ENCODE results near the gene HDAC7. TPM values are rescaled to one million over a fixed set of nuclear protein-coding genes. Genes with fewer than 3 reads are reported as not detected.

The HDAC7 gene
- total and polyA plus RNA-seq, 2 donors (not counting 1 experiment from before 2014, with no cell fraction given), result 28.1 to 31.6 TPM

DNA sequence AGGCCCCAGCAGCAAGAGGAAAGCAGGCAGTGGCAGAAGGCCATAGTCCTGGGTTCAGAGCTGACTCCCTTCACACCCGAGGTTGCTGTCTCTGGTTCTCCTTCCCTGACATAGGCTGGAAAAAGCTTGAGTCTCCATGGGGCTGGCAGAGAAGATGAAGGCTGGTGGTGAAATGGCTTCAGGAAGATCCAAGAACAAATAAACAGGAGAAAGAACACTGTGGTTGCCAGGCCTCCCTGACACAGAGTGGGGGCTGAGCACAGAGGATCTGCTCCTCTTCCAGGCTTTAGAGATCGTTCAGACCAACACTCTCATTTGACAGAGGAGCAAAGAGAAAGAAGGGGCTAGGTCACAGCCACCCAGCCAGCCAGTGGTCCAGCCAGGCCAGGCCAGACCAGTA lies 14.3 kb downstream of the HDAC7 start:
- DNase-seq (ENCODE audit: low read depth in 2 of 2), result peak in 1 of 2 donors; percentile 43
- Histone ChIP-seq H3K27me3 (ENCODE audit: control insufficient read depth, insufficient read depth, low read length) (no peaks in the 10 kb centered on the region), H4K20me1 (ENCODE audit: control insufficient read depth, extremely low read depth, insufficient read depth, low read length) (no peaks in the 10 kb centered on the region), H3K4me1 (ENCODE audit: control insufficient read depth, extremely low read depth, insufficient read depth, low read length) (peaks cover 39% of the 10 kb centered on the region), H3K4me3 (replicated peaks in 1 of 4; ENCODE audit: control extremely low read depth in 1 of 4, insufficient read depth in 1 of 4, low read depth in 3 of 4, low read length in 4 of 4) (no peak overlapping the region), H3K4me2 (ENCODE audit: extremely low read depth, insufficient read depth, low read length) (no peak overlapping the region), H3K9ac (ENCODE audit: insufficient read depth, low read length) (no peak overlapping the region), H3K27ac (ENCODE audit: insufficient read depth, low read length) (peak overlapping the region; percentile 9), H3K36me3 (ENCODE audit: control insufficient read depth, insufficient read depth, low read length) (peaks cover 5% of the 10 kb centered on the region), H3K79me2 (ENCODE audit: control insufficient read depth, insufficient read depth, low read length) (peaks cover 99% of the 10 kb centered on the region), H2AFZ (ENCODE audit: low read length) (no peak overlapping the region), H3K9me3 (ENCODE audit: control insufficient read depth, insufficient read depth, low read depth, low read length) (no peaks in the 10 kb centered on the region)
- TF ChIP-seq EZH2 (IDR thresholded peaks at IDR 0.05; ENCODE audit: low read length, missing control alignments) (no peak), CTCF (conservative IDR thresholded peaks at IDR 0.05 in 1 of 2, IDR thresholded peaks at IDR 0.05 in 1 of 2; ENCODE audit: low read depth in 1 of 2, low read length in 2 of 2) (no peak)

GRCh38 chr12:47804171-47804570 lies 15.5 kb downstream of the HDAC7 start:
- Histone ChIP-seq H3K4me2 (ENCODE audit: extremely low read depth, insufficient read depth, low read length) (no peak overlapping the region), H3K27me3 (ENCODE audit: control insufficient read depth, insufficient read depth, low read length) (no peaks in the 10 kb centered on the region), H3K4me3 (replicated peaks in 1 of 4; ENCODE audit: control extremely low read depth in 1 of 4, insufficient read depth in 1 of 4, low read depth in 3 of 4, low read length in 4 of 4) (no peak overlapping the region), H3K27ac (ENCODE audit: insufficient read depth, low read length) (no peak overlapping the region), H3K9me3 (ENCODE audit: control insufficient read depth, insufficient read depth, low read depth, low read length) (no peaks in the 10 kb centered on the region), H3K9ac (ENCODE audit: insufficient read depth, low read length) (no peak overlapping the region), H3K79me2 (ENCODE audit: control insufficient read depth, insufficient read depth, low read length) (peaks cover 99% of the 10 kb centered on the region), H4K20me1 (ENCODE audit: control insufficient read depth, extremely low read depth, insufficient read depth, low read length) (no peaks in the 10 kb centered on the region), H3K4me1 (ENCODE audit: control insufficient read depth, extremely low read depth, insufficient read depth, low read length) (peaks cover 33% of the 10 kb centered on the region), H2AFZ (ENCODE audit: low read length) (no peak overlapping the region), H3K36me3 (ENCODE audit: control insufficient read depth, insufficient read depth, low read length) (peaks cover 5% of the 10 kb centered on the region)
- TF ChIP-seq CTCF (conservative IDR thresholded peaks at IDR 0.05 in 1 of 2, IDR thresholded peaks at IDR 0.05 in 1 of 2; ENCODE audit: low read depth in 1 of 2, low read length in 2 of 2) (no peak), EZH2 (IDR thresholded peaks at IDR 0.05; ENCODE audit: low read length, missing control alignments) (no peak)
- no peak for DNase-seq (ENCODE audit: low read depth in 2 of 2)

DNA sequence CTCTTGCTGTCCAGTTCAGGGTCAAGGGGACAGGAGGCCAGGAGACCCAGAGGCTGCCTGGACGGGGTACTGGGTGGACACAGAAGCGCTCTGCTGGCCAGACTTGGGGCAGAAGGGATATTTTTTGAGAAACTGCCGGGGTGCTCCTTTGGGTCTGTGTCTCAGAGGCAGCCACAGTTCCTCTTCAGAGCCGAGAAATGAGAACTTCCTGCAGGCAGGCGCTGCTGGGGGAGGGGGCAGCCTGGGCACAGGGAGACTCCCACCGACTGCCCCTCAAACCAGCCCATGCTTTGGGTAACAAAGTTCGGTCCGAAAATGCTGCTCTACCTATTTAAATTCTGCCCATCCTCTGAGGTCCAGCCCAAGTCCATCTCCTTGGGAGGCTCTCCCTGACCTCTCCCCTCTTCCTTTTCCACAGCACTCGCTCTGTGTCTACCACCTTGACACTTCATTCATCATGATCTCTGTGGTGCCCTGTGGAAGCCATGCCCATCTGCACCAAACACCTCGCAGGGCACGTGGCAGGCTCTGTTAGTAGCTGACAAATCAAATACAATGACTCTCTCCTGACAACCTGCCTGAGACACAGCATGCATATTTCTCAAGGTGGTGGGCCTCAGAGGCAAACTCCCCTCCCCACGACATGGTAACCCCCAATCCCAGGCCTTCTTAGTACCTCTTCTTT lies 16.4 kb downstream of the HDAC7 start:
- TF ChIP-seq EZH2 (IDR thresholded peaks at IDR 0.05; ENCODE audit: low read length, missing control alignments) (no peak), CTCF (conservative IDR thresholded peaks at IDR 0.05 in 1 of 2, IDR thresholded peaks at IDR 0.05 in 1 of 2; ENCODE audit: low read depth in 1 of 2, low read length in 2 of 2) (no peak)
- Histone ChIP-seq H3K27ac (ENCODE audit: insufficient read depth, low read length) (no peak overlapping the region), H3K4me2 (ENCODE audit: extremely low read depth, insufficient read depth, low read length) (no peak overlapping the region), H3K27me3 (ENCODE audit: control insufficient read depth, insufficient read depth, low read length) (no peaks in the 10 kb centered on the region), H2AFZ (ENCODE audit: low read length) (no peak overlapping the region), H3K36me3 (ENCODE audit: control insufficient read depth, insufficient read depth, low read length) (peaks cover 8% of the 10 kb centered on the region), H3K9me3 (ENCODE audit: control insufficient read depth, insufficient read depth, low read depth, low read length) (no peaks in the 10 kb centered on the region), H3K79me2 (ENCODE audit: control insufficient read depth, insufficient read depth, low read length) (peaks cover 98% of the 10 kb centered on the region), H3K9ac (ENCODE audit: insufficient read depth, low read length) (no peak overlapping the region), H4K20me1 (ENCODE audit: control insufficient read depth, extremely low read depth, insufficient read depth, low read length) (no peaks in the 10 kb centered on the region), H3K4me1 (ENCODE audit: control insufficient read depth, extremely low read depth, insufficient read depth, low read length) (peaks cover 25% of the 10 kb centered on the region), H3K4me3 (replicated peaks in 1 of 4; ENCODE audit: control extremely low read depth in 1 of 4, insufficient read depth in 1 of 4, low read depth in 3 of 4, low read length in 4 of 4) (no peak overlapping the region)
- no peak for DNase-seq (ENCODE audit: low read depth in 2 of 2)
